ENCODE measurements around the gene HMGN3. TPM values are rescaled to one million over a fixed set of nuclear protein-coding genes. Genes with fewer than 3 reads are reported as not detected.
"Not testable (repeated sequence)": the region's sequence is repeated elsewhere in the genome, so short reads cannot be mapped to it uniquely, and the experiment has no call there.

HMGN3 gene
- total RNA-seq, 4 donors from 2014 or later: 70.2 to 101 (median 87.7) TPM

DNA sequence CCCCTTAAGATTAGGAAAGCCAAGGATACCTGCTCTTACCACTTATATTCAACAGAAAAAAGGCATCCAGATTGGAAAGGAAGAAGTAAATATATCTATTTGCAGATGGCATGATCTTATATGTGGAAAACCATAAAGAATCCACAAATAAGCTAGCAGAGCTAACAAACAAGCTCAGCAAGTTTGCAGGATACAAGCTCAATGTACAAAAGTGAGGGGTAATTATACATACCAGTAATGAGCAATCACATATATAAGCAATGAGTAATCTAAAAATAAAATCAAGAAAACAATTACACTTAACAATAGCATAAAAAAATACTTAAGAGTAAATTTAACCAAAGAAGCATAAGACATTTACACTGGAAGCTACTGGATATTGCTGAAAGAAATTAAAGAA, 31.6 kb upstream of the HMGN3 start:
- H3K4me3 ChIP-seq (replicated peaks in 1 of 3): no peak overlapping the region
- H3K27me3 ChIP-seq: no peaks in the 10 kb centered on the region
- intact Hi-C loops (cut with DNase I): no loop called here
- H3K4me1 ChIP-seq: no peaks in the 10 kb centered on the region
- H3K9me3 ChIP-seq: no peaks in the 10 kb centered on the region
- TF ChIP-seq, protein P1, sequence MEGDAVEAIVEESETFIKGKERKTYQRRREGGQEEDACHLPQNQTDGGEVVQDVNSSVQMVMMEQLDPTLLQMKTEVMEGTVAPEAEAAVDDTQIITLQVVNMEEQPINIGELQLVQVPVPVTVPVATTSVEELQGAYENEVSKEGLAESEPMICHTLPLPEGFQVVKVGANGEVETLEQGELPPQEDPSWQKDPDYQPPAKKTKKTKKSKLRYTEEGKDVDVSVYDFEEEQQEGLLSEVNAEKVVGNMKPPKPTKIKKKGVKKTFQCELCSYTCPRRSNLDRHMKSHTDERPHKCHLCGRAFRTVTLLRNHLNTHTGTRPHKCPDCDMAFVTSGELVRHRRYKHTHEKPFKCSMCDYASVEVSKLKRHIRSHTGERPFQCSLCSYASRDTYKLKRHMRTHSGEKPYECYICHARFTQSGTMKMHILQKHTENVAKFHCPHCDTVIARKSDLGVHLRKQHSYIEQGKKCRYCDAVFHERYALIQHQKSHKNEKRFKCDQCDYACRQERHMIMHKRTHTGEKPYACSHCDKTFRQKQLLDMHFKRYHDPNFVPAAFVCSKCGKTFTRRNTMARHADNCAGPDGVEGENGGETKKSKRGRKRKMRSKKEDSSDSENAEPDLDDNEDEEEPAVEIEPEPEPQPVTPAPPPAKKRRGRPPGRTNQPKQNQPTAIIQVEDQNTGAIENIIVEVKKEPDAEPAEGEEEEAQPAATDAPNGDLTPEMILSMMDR (IDR thresholded peaks at IDR 0.05): no peak
- no peak for TF ChIP-seq POLR2A (IDR thresholded peaks at IDR 0.05)
- H3K36me3 ChIP-seq: no peaks in the 10 kb centered on the region
- DNase-seq: no peak
- no peak overlapping the region for H3K27ac ChIP-seq

DNA sequence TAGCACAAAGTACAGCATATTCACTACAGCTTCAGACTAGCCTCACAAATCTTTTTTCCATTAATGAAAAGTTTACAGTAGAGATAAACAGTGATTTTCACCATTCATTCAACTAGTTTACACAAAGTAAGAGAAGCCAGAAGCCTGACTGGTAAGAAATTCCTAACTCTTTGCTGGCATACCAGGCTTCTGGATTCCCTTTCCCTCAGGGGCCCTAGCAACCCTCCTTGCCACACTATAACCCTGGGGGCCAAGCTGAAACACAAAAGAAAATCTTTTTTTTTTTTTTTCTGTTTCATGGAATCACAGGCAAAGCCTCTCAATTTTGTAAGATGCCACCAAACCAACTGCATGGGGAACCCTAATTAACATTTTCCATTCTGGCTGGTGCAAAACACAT, 28.9 kb upstream of the HMGN3 start:
- intact Hi-C loops (cut with DNase I): no loop called here
- Histone ChIP-seq H3K27me3 (no peaks in the 10 kb centered on the region), H3K4me3 (replicated peaks in 1 of 3) (no peak overlapping the region), H3K27ac (no peak overlapping the region), H3K9me3 (no peaks in the 10 kb centered on the region), H3K4me1 (no peaks in the 10 kb centered on the region), H3K36me3 (no peaks in the 10 kb centered on the region)
- no peak for DNase-seq
- TF ChIP-seq, protein P1 (IDR thresholded peaks at IDR 0.05): no peak
- no peak for TF ChIP-seq POLR2A (IDR thresholded peaks at IDR 0.05)

DNA sequence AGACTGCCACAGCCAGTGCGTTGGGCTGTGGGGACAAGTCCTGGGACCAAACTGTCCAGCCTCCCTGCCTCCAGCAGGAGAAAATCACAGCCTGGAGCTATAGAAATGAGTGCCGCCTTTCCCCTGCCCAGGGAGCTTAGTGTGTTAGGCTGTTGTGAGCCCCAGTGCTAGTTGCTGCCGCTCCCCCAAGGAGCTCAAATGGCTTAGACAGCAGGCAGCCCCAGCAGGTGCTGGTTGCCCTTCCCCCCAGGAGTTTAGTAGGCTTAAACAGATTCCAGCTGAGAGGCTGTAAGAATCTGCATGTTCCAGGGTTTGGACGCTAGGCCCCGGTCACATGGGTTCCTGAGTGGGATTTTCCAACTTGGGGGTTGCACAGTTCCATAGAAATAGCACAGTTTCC, 27.2 kb upstream of the HMGN3 start:
- no peaks in the 10 kb centered on the region for H3K27me3 ChIP-seq
- intact Hi-C loops (cut with DNase I): no loop called here
- no peak overlapping the region for H3K27ac ChIP-seq
- no peaks in the 10 kb centered on the region for H3K9me3 ChIP-seq
- DNase-seq: no peak
- no peak for TF ChIP-seq POLR2A (IDR thresholded peaks at IDR 0.05)
- TF ChIP-seq, protein P1 (IDR thresholded peaks at IDR 0.05): no peak
- H3K36me3 ChIP-seq: no peaks in the 10 kb centered on the region
- 65 to 69% methylated on average over 4 to 5 of the region's 5 CpGs for whole genome bisulfite sequencing, 2 donors
- no peak overlapping the region for H3K4me3 ChIP-seq (replicated peaks in 1 of 3)
- H3K4me1 ChIP-seq: no peaks in the 10 kb centered on the region

GRCh38 chr6:79260772-79261171, 26.3 kb upstream of the HMGN3 start:
- intact Hi-C loops (cut with DNase I): no loop called here
- 83 to 91% methylated on average over 2 of the region's 2 CpGs for WGBS, 2 donors
- no peaks in the 10 kb centered on the region for H3K4me1 ChIP-seq
- no peaks in the 10 kb centered on the region for H3K36me3 ChIP-seq
- DNase-seq: no peak
- H3K9me3 ChIP-seq: no peaks in the 10 kb centered on the region
- no peak overlapping the region for H3K4me3 ChIP-seq (replicated peaks in 1 of 3)
- no peaks in the 10 kb centered on the region for H3K27me3 ChIP-seq
- TF ChIP-seq, protein P1 (IDR thresholded peaks at IDR 0.05): no peak
- no peak for TF ChIP-seq POLR2A (IDR thresholded peaks at IDR 0.05)
- no peak overlapping the region for H3K27ac ChIP-seq

DNA sequence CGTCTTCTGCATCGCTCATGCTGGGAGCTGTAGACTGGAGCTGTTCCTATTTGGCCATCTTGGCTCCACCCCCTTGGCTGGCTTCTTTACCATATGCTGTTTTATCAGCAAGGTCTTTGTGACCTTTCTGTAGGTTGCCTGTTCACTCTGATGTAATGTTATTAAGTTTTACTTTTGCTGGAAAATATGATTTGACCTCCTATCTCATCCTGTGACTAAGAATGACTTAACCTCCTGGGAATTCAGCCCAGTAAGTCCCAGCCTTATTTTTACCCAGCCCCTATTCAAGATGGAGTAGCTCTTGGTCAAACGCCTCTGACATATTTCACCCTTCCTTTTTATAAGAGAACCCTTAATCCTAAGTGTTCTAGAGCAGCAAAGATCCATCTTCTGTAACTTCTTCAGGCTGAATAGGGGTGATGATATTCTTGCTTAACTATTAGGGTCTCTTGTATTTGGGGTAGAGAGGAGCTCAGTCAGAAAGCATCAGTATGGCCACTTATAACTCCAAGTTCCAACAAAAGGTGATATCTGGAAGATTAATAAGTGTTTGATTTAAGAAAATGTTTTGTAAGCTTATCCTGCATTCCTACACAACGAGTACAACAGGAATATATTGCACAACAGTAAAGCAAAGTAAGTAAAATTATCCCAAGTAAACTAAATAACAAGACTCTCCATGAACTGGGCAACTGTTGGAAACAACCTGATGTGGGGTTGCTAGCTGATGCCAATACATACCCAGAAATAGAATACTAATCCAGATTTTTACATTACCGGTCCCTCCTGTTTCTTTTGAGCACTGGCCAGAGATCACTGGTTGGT, 23.1 kb upstream of the HMGN3 start:
- Histone ChIP-seq H3K4me1 (no peaks in the 10 kb centered on the region), H3K27me3 (no peaks in the 10 kb centered on the region), H3K9me3 (no peaks in the 10 kb centered on the region), H3K27ac (no peak overlapping the region), H3K4me3 (replicated peaks in 1 of 3) (no peak overlapping the region), H3K36me3 (no peaks in the 10 kb centered on the region)
- intact Hi-C loops (cut with DNase I): no loop called here
- TF ChIP-seq, protein P1 (IDR thresholded peaks at IDR 0.05): no peak
- no peak for TF ChIP-seq POLR2A (IDR thresholded peaks at IDR 0.05)
- 72 to 73% methylated on average over 5 of the region's 5 CpGs for WGBS, 2 donors
- DNase-seq: no peak

DNA sequence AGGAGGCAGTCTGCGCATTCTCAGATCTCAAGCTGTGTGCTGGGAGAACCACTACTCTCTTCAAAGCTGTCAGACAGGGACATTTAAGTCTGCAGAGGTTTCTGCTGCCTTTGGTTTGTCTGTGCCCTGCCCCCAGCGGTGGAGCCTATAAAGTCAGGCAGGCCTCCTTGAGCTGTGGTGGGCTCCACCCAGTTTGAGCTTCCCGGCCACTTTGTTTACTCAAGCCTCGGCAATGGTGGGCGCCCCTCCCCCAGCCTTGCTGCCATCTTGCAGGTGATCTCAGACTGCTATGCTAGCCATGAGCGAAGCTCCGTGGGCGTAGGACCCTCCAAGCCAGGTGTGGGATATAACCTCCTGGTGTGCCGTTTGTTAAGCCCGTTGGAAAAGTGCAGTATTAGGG, 22.3 kb upstream of the HMGN3 start:
- H3K4me1 ChIP-seq; intact Hi-C loops (cut with DNase I); H3K4me3 ChIP-seq (replicated peaks in 1 of 3); H3K27ac ChIP-seq; H3K36me3 ChIP-seq; H3K9me3 ChIP-seq; DNase-seq; H3K27me3 ChIP-seq: not testable (repeated sequence)
- WGBS, 2 donors: 80 to 90% methylated on average over 2 to 10 of the region's 10 CpGs

DNA sequence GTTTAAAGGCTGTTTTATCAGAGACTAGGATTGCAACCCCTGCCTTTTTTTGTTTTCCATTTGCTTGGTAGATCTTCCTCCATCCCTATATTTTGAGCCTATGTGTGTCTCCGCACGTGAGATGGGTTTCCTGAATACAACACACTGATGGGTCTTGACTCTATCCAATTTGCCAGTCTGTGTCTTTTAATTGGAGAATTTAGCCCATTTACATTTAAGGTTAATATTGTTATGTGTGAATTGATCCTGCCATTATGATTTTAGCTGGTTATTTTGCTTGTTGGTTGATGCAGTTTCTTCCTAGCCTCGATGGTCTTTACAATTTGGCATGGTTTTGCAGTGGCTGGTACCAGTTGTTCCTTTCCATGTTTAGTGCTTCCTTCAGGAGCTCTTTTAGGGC, 20.6 kb upstream of the HMGN3 start:
- H3K27me3 ChIP-seq; H3K36me3 ChIP-seq; H3K4me3 ChIP-seq (replicated peaks in 1 of 3); H3K27ac ChIP-seq; H3K9me3 ChIP-seq; H3K4me1 ChIP-seq; DNase-seq; intact Hi-C loops (cut with DNase I): not testable (repeated sequence)
- WGBS, 2 donors: 94 to 96% methylated on average over 3 of the region's 3 CpGs

Measured in thyroid gland (tissue), 4 donors.